ENCODE data around the gene TBC1D7. TPM values are rescaled to one million over a fixed set of nuclear protein-coding genes. Genes with fewer than 3 reads are reported as not detected.

TBC1D7 gene
- total RNA-seq, 2 experiments from 2014 or later, result 21.3 to 23.8 TPM

GRCh38 chr6:13295576-13295975 is 32.8 kb downstream of the TBC1D7 start:
- Mint-ChIP-seq H3K27ac (no peak overlapping the region), H3K4me1 (ENCODE audit: low read depth) (no peaks in the 10 kb centered on the region), H3K4me3 (no peak overlapping the region), H3K9me3 (no peaks in the 10 kb centered on the region), H3K36me3 (ENCODE audit: low read depth) (peaks cover 42% of the 10 kb centered on the region), H3K27me3 (no peaks in the 10 kb centered on the region)
- intact Hi-C loops (cut with micrococcal nuclease), result no loop called here
- TF ChIP-seq CTCF (IDR thresholded peaks at IDR 0.05), result no peak
- ChIA-PET POLR2A (no interaction called here), CTCF (no interaction called here)
- no peak for ATAC-seq
- DNase-seq, result no peak

- ATAC-seq (no peak), DNase-seq (no peak)
- Mint-ChIP-seq H3K4me1 (ENCODE audit: low read depth) (no peaks in the 10 kb centered on the region), H3K27ac (no peak overlapping the region), H3K4me3 (no peak overlapping the region), H3K27me3 (no peaks in the 10 kb centered on the region), H3K36me3 (ENCODE audit: low read depth) (peaks cover 46% of the 10 kb centered on the region), H3K9me3 (no peaks in the 10 kb centered on the region)
- no peak for TF ChIP-seq CTCF (IDR thresholded peaks at IDR 0.05)
- CTCF ChIA-PET, result no interaction called here
- intact Hi-C loops (cut with micrococcal nuclease), result no loop called here
- POLR2A ChIA-PET, result no interaction called here
These were observed 33.8 kb downstream of the TBC1D7 start for GRCh38 chr6:13294499-13295069.

GRCh38 chr6:13292774-13293173 is 35.6 kb downstream of the TBC1D7 start:
- CTCF ChIA-PET, result no interaction called here
- no peak for TF ChIP-seq CTCF (IDR thresholded peaks at IDR 0.05)
- H3K9me3 Mint-ChIP-seq, result peaks cover 11% of the 10 kb centered on the region
- DNase-seq (no peak), ATAC-seq (no peak)
- H3K4me1 Mint-ChIP-seq (ENCODE audit: low read depth), result no peaks in the 10 kb centered on the region
- POLR2A ChIA-PET, result no interaction called here
- H3K4me3 Mint-ChIP-seq, result no peak overlapping the region
- no peaks in the 10 kb centered on the region for H3K27me3 Mint-ChIP-seq
- intact Hi-C loops (cut with micrococcal nuclease), result no loop called here
- peaks cover 57% of the 10 kb centered on the region for H3K36me3 Mint-ChIP-seq (ENCODE audit: low read depth)
- no peak overlapping the region for H3K27ac Mint-ChIP-seq

GRCh38 chr6:13290335-13290734 is 38.0 kb downstream of the TBC1D7 start:
- ATAC-seq (no peak), DNase-seq (no peak)
- H3K4me3 Mint-ChIP-seq, result no peak overlapping the region
- no peaks in the 10 kb centered on the region for H3K4me1 Mint-ChIP-seq (ENCODE audit: low read depth)
- peaks cover 64% of the 10 kb centered on the region for H3K36me3 Mint-ChIP-seq (ENCODE audit: low read depth)
- POLR2A ChIA-PET, result no interaction called here
- no peaks in the 10 kb centered on the region for H3K27me3 Mint-ChIP-seq
- H3K27ac Mint-ChIP-seq, result no peak overlapping the region
- CTCF ChIA-PET, result interaction anchor here (1.1 kb wide), 1 partner anchor 12 kb away, joined by 3 read pairs; no protein-coding TSS in a partner anchor
- intact Hi-C loops (cut with micrococcal nuclease), result no loop called here
- peaks cover 28% of the 10 kb centered on the region for H3K9me3 Mint-ChIP-seq
- TF ChIP-seq CTCF (IDR thresholded peaks at IDR 0.05), result no peak

GRCh38 chr6:13289789-13290318 is 38.5 kb downstream of the TBC1D7 start:
- ChIA-PET POLR2A (no interaction called here), CTCF (interaction anchor here (1.1 kb wide), 1 partner anchor 12 kb away, joined by 3 read pairs; no protein-coding TSS in a partner anchor)
- H3K27ac Mint-ChIP-seq, result no peak overlapping the region
- DNase-seq (no peak), ATAC-seq (no peak)
- H3K27me3 Mint-ChIP-seq, result no peaks in the 10 kb centered on the region
- H3K36me3 Mint-ChIP-seq (ENCODE audit: low read depth), result peaks cover 59% of the 10 kb centered on the region
- no peak overlapping the region for H3K4me3 Mint-ChIP-seq
- intact Hi-C loops (cut with micrococcal nuclease), result no loop called here
- TF ChIP-seq CTCF (IDR thresholded peaks at IDR 0.05), result no peak
- no peaks in the 10 kb centered on the region for H3K4me1 Mint-ChIP-seq (ENCODE audit: low read depth)
- peaks cover 28% of the 10 kb centered on the region for H3K9me3 Mint-ChIP-seq

Data from activated CD8-positive, alpha-beta T cell treated with anti-CD3 and anti-CD28 coated beads for 36 hours (primary cell).